Hypothalamus (tissue), 51 donors: ENCODE results near the gene STXBP5.
"Not testable (repeated sequence)": the region's sequence is repeated elsewhere in the genome, so short reads cannot be mapped to it uniquely, and the experiment has no call there.

ENCODE experiments used
- DNase-seq, 51 donors: peaks; one replicate each; lab custom pipeline; 2025; lab: John Stamatoyannopoulos, UW

The STXBP5 gene

DNA sequence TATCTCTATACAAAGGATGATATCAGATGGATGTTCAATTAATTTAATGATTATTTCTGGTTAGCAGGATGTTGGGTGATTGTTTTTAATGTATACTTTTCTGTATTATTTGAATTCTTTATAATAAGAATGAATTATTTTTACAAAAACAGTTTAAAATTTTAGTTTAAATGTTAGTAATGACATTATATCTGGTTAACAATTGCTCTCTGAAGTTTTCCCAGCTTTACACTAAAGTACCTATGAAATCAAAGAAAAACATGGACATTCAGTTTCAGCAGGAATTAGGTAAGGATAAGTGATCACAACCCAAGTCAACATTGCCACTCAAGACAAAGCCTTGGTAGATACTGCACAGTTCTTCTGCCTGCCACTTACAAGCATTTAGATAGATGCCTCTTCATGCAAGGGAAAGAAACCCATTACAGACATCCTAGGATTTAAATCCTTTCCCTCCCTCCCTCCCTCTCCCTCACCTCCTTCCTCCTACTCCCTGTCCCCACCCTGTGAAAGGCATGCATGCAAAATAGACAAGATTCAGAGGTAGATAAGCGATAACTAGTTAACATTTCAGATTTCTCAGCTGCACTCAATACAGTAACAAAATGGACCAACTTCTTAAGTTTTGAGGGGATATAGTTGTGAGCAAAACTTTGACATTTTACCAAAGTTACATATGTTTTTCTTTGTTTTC lies 143.8 kb downstream of the STXBP5 start:
- no peak for DNase-seq

DNA sequence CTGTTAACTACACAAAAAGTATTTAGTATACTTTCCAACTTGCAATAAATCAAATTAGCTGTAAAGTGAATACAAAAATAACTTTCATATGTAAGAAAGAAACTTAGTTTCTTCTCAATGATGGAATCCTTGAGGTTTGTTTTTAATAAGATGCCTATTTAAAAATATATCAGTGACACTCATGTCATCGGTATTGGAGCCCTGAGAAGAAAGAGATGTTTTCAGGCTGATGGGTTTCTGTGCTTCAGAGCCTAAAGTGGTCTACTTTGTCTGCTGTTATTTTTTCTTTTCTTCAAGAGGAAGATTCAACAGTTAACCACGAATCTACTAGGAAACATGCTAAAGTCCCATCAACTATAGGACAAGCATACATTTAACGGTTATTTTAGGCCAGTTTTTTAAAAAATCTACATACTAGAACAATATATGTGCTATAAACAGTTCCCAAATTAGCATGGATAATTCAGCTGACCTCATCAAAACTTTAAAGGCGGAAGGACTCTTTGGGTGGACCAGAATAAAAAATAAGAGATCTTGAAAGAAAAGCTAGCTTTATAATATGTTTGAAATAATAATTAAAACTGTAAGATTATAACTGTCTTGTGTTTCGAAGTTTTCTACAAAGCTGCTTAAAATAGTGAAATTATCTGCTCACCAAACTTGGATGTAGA lies 157.2 kb downstream of the STXBP5 start:
- no peak for DNase-seq

DNA sequence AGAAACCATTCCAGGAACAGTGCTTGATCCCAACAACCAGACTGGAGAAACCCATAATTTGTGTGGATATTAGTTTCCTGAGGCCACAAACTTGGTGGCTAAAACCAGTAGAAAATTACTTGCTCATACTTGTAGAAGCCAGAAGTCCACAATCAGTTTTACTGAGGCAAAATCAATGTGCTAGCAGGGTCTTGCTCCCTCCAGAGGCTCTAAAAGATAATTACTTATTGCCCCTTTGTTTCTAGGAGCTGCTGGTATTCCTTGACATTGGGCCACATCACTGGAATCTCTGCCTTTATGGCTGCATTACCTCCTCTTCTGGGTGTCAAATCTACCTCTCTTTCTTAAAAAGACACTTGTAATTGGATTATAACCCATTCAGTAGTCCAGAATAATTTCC lies 162.1 kb downstream of the STXBP5 start:
- no peak for DNase-seq

DNA sequence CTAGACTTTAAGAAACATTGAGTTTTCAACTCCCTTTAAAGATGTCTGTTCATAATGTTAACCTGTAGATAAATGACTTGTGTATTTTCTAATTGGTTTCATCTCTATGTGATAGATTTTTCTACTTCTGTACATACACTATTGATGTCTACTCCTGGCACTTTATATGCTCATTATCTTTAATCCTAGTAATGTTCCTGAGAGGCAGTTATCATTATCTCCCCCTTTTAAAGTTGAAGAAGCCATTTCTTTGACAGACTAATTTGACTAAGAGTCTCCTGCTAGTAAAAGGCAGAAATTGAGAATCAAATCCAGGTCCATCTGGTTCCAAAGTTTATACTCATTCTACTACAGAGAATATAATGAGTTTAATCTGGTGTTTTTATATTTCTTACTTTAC lies 167.1 kb downstream of the STXBP5 start:
- no peak for DNase-seq

DNA sequence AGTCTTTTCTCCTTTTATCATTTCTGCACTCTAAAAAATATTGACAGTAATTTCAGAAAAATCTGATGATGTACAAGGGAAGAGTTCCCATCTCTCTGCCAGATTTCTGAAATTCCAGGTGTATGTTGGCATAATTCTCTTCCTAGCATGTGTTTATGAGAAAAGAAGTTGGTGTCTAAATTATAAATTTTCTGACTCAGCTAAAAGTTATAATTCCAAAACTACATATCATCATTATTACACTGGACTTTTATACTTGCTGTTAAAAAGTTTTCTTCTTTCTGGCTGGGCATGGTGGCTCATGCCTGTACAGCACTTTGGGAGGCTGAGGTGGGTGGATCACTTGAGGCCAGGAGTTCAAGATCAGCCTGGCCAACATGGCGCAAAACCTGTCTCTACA lies 168.6 kb downstream of the STXBP5 start:
- no peak for DNase-seq

DNA sequence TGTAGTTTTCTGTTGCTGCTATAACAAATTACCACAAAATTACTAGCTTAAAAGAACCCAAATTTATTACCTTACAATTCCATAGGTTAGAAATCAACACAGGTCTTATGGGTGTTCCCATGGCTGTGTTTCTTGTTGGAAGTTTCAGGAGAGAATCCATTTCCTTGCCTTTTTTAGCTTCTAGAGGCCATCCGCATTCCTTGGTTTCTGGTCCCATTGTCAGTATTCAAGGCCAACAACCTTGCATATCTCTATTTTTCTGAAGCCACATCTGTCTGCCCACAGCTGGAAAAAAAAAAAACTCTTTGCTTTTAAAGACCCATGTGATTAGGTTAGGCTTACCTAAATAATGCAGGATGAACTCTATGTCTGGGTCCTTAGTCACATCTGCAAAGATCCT lies 174.6 kb downstream of the STXBP5 start:
- DNase-seq, result no peak

DNA sequence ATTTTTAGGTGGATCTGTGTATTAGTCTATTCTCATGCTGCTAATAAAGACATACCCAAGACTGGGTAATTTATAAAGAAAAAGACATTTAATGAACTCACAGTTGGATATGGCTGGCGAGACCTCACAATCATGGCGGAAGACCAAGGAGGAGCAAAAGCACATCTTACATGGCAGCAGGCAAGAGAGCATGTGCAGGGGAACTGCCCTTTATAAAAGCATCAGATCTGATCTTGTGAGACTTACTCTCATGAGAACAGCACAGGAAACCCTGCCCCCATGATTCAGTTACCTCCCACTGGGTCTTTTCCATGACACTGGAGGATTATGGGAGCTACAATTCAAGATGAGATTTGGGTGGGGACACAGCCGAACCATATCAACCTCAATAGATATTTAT lies 176.6 kb downstream of the STXBP5 start:
- not testable (repeated sequence) for DNase-seq

DNA sequence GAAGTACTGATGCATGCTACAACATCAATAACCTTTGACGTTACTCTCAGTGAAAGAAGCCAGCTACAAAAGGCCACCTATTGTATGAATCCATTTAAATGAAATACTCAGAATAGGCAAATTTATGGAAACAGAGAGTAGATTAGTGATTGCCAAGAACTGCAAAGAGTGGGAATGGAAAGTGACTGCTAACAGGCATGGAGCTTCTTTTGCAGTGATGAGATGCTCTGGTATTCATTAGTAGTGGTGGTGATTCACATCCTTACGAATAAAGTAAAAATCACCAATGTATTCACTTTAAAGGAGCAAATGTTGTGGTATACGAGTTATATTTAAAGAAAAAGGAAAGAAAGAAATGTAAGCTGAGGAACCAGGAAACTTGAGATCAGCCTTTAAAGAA lies 177.5 kb downstream of the STXBP5 start:
- no peak for DNase-seq

DNA sequence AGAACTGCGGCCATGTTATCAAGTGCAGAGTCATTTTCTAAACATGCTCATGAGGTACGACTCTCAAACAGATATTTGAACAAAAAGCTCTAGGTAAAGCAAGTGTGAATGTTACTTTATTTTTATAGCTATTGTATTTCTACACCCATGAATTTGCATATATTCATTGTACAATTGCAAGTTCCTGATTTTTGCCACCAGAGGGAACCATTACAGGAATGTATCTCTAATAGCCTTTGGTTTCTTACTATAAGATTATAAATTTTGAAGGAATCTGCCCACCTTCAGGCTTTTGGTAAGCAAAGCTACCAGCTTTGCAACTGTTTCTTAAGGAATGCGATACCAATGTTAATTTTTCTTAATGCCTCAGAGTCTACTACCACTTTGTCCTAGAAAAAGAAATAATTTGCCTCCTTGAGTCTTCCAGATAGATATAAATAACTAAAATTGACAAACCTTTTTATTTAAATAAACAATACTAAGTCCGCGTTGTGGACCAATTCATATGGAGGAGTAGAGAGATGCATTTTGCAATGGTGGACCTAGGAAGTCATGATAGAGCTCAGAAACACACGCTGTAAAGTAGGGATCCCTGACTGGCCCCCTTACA lies 178.8 kb downstream of the STXBP5 start:
- DNase-seq, result peak in 1 of 51 donors; percentile 24

DNA sequence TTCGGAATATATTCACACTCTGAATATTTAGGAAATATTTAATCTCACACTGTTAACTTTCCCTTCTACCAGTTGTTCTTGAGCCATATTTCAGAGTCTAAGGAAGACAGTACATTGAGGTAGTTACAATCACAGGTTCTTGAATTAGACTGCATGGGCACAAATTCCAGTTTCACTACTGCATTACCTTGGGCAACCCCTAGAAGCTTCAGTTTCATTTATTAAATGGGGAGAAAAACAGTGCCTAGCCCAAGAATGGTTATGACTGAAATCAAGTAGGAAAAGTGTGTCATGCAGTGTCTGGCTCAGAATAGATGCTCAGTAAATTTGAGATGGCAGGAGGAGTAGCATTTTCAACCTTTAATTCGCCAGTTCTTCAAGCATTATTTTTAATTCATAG lies 179.8 kb downstream of the STXBP5 start:
- no peak for DNase-seq

DNA sequence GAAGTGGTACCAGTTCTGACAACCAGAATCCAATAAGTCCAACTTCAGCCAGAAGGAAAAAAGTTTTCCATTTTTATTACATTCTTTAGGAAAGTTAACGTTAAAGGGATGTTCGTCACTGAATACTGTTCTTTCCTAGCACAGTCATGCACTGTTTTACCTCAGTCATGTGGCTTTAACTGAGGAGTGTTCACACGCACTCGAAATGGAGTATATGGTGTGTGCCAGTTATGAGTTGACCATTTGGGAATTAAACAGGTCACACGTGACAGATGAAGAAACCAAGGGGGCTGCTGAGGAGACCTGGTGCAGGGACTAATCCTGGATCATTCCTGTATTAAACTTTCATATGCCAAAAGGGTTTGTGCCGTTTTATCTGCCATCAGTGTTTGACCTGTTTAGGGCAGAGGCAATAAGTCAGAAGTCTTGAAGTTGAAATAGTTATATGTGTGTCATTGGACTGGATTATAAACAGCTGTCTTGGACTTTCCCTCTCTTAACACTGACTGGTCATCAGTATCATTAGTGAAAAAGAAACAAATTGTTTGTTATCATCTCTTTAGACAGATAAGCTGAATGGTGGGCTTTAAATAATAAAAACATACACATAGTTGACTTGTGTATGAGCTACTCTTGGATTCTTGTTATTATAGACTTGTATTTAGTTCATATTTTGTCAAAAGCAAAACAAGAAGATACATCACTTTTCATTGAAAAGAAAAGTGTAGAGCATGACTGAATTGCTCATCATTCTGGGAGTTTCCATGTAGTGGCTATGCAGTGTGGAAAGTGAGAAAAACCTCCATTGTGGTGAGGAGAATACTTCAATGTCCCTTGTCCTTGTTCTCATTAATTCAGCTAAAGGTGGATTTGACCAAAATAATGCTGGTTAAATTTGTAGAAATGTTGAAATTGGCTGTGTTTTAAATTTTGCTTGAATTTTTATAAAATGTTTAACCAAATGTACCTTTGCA lies 180.8 kb downstream of the STXBP5 start:
- DNase-seq, result no peak

DNA sequence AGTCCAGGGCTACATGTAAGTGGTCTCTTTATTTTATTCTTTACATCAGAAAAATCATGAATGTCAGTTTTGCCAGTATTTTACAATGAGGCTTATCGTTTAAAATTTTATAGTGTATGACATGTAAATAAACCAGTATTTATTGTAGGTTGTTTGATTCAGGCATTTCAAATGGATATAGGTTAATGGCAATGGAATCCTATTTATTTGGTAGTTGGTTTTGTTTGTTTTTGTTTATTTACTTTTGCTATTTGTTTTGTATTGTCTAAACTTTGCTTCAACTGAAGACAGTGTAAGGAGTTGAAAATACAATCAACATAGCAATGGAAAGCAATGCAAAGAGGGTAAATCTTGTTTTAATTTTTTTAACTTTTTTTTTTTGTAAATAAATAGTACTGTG lies 185.2 kb downstream of the STXBP5 start:
- no peak for DNase-seq

DNA sequence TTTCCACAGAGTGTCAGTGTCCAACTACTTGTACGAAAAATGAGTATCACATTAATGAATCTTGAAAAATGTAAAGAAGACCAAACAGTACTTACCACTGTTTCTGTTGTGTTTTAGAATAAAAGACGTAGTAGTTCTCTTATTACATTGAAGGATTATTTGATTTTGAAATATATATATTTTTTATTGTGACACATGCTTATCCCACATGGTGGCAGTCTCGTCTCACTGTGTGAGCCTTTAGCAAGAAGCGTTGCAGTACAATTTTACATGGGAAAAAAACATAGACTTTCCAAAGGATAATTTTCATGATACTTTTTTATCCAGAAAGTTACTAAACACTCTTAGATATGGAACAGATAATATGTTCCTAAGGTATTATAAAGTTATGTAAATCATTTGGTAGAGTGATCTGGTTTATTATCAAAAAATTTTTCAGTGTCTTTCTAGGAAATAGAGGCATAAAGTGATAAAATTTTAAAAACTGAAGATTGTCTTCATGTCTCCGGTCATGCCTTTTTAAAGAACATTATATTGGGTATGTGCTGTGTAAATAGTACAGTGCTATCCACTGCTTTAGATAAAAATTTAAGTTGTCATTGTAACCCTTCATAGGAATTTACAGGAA lies 186.8 kb downstream of the STXBP5 start:
- peak in 4 of 51 donors; percentile 9 to 36 (median 16) for DNase-seq

DNA sequence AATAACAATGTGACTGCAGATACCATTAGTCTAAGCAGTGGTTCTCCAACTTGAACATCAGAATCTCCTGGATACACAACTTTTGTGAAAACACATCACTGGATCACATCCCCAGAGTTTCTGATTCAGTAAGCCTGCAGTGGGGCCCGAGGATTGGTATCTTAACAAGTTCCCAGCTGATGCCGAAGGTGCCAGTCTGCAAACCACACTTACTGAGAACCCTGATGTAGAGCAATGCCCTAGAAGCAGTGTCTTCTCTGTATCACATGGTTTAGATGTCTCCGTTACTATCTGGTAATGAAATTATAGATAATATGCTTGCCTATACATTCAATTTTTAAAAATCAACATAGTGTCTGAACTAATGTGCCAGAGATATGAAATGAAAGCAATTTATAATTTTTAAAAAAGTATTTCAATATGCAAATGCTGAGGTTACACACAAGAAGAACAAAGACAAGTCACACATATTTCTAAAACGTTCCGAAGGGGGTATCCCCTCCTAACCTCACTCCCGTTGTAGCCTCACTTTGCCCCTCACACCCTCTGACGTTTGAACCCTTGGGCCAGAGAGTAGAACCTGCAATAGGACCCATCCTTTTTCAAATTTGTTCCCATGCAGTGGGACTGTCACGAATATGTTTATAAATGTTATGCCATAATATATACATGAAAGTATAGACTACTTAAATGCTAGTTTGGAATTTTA lies 188.9 kb downstream of the STXBP5 start:
- no peak for DNase-seq

DNA sequence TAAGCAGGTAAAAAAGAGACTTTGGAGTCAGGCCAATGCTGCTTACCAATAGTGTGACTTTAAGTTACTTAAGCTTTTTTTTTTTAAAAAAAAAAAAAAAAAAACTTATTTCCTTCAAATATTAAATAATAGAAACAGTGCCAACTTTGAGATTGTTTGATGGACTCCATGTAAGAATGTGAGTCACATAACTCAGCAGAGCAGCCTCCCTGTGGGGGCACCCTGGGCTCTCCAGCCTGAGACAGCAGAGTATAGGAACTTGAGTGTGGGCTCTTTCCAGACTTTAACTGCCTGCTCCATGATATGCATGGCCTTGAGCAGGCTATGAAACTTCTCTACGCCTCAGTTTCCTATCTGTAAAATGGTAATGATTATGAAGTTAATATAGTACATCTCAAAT lies 190.9 kb downstream of the STXBP5 start:
- DNase-seq, result no peak

DNA sequence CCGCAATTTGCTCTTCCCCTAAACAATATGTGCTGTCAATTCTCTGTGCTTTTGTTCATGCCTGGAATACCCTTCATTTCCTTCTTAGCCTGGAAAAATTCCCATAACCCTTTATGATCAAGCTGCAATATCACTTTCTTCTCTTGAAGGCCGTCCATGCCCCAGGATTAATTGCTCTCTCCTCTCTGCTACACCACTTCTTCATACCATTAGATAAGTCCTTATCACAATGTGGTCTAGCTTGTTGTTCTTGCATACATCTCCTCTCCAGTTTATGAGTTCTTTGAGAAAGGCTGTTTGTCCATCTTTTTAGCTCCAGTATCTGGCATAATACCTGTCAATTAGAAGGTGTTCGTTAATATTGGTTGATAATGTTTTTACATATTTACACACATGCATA lies 193.1 kb downstream of the STXBP5 start:
- no peak for DNase-seq

DNA sequence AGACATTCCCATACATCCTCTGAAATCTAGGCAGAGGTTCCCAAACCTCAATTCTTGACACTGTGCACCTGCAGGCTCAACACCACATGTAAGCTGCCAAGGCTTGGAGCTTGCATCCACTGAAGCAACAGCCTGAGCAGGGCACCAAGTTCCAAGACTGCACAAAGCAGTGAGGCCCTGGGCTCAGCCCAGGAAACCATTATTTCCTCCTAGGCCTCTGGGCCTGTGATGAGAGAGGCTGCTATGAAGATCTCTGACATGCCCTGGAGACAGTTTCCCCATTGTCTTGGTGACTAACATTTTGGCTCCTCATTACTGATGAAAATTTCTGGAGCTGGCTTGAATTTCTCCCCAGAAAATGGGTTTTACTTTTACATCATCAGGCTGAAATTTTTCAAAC lies 196.8 kb downstream of the STXBP5 start:
- no peak for DNase-seq

DNA sequence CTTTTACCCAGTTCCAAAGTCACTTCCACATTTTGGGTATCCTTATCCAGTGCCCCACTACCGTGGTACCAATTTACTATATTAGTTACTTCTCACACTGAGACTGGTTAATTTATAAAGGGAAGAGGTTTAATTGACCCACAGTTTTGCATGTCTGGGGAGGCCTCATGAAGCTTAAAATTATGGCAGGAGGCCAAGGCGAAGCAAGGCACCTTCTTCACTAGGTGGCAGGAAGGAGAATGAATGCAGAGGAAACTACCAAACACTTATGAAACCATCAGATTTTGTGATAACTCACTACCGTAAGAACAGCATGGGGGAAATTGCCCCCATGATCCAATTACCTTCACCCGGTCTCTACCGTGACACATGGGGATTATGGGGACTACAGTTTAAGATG lies 197.6 kb downstream of the STXBP5 start:
- DNase-seq, result no peak

DNA sequence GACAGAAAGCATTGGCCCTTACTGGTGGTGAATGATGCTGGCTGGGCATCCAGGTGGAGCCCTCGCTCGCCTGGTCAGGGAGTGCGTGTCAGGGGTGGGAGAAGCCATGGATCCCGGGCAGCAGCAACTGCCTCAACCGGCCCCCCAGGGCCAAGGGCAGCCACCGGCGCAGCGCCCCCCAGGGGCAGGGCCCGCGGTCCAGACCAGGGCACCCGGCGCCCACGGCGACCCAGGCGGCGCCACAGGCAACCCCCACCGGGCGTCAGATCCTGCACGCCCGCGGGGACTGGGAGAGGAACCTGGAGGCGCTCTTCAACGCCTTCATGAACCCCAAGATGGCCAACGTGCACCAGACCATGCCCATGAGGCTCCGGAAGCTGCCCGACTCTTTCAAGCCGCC lies 202.6 kb downstream of the STXBP5 start:
- DNase-seq, result no peak

DNA sequence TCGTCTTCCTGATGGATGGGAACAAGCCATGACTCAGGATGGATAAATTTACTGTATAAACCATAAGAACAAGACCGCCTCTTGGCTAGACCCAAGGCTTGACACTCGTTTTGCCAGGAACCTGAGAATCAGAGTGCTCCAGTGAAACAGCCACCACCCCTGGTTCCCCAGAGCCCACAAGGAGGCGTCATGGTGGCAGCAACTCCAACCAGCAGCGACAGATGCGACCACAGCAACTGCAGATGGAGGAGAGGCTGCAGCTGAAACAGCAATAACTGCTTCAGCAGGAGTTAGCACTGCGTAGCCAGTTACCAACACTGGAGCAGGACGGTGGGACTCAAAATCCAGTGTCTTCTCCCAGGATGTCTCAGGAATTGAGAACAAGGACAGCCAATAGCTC lies 203.4 kb downstream of the STXBP5 start:
- DNase-seq, result no peak
